ENCODE measurements around the gene ZMYM4. TPM values are rescaled to one million over a fixed set of nuclear protein-coding genes. Genes with fewer than 3 reads are reported as not detected.
"Not testable (repeated sequence)": the region's sequence is repeated elsewhere in the genome, so short reads cannot be mapped to it uniquely, and the experiment has no call there.

Gene ZMYM4
- total and polyA plus RNA-seq, 4 donors: 43.6 to 67.3 (median 56.1) TPM

GRCh38 chr1:35316264-35316663, 47.8 kb downstream of the ZMYM4 start:
- Histone ChIP-seq H3K4me3 (ENCODE audit: low read depth, low read length) (no peak overlapping the region), H3K9me3 (ENCODE audit: control insufficient read depth, insufficient read depth, low read length) (no peaks in the 10 kb centered on the region), H3K36me3 (ENCODE audit: control insufficient read depth, insufficient read depth, low read length) (peaks cover 4% of the 10 kb centered on the region), H3K27ac (ENCODE audit: low read depth, low read length) (no peak overlapping the region), H3K4me1 (ENCODE audit: control insufficient read depth, insufficient read depth, low read length) (no peaks in the 10 kb centered on the region), H3K27me3 (ENCODE audit: control insufficient read depth, insufficient read depth, low read length) (no peaks in the 10 kb centered on the region)
- DNase-seq (ENCODE audit: low read depth in 4 of 6, low spot score in 6 of 6): no peak
- WGBS (ENCODE audit: insufficient coverage): no CpG with 5 or more reads among the region's 1 CpG

GRCh38 chr1:35319988-35320713, 51.6 kb downstream of the ZMYM4 start:
- Histone ChIP-seq H3K4me1 (ENCODE audit: control insufficient read depth, insufficient read depth, low read length) (no peaks in the 10 kb centered on the region), H3K36me3 (ENCODE audit: control insufficient read depth, insufficient read depth, low read length) (no peaks in the 10 kb centered on the region), H3K27ac (ENCODE audit: low read depth, low read length) (no peak overlapping the region), H3K4me3 (ENCODE audit: low read depth, low read length) (no peak overlapping the region), H3K27me3 (ENCODE audit: control insufficient read depth, insufficient read depth, low read length) (no peaks in the 10 kb centered on the region), H3K9me3 (ENCODE audit: control insufficient read depth, insufficient read depth, low read length) (no peaks in the 10 kb centered on the region)
- WGBS (ENCODE audit: insufficient coverage): 63% methylated on average over 2 of the region's 4 CpGs
- DNase-seq (ENCODE audit: low read depth in 4 of 6, low spot score in 6 of 6): peak in 2 of 6 donors; percentile 11 to 13

- no peaks in the 10 kb centered on the region for H3K36me3 ChIP-seq (ENCODE audit: control insufficient read depth, insufficient read depth, low read length)
- no peaks in the 10 kb centered on the region for H3K27me3 ChIP-seq (ENCODE audit: control insufficient read depth, insufficient read depth, low read length)
- H3K4me1 ChIP-seq (ENCODE audit: control insufficient read depth, insufficient read depth, low read length): no peaks in the 10 kb centered on the region
- H3K27ac ChIP-seq (ENCODE audit: low read depth, low read length): no peak overlapping the region
- H3K4me3 ChIP-seq (ENCODE audit: low read depth, low read length): no peak overlapping the region
- H3K9me3 ChIP-seq (ENCODE audit: control insufficient read depth, insufficient read depth, low read length): no peaks in the 10 kb centered on the region
- no peak for DNase-seq (ENCODE audit: low read depth in 4 of 6, low spot score in 6 of 6)
- 86% methylated on average over 2 of the region's 3 CpGs for WGBS (ENCODE audit: insufficient coverage)
Observed at GRCh38 chr1:35320937-35321336, 52.4 kb downstream of the ZMYM4 start.

GRCh38 chr1:35324486-35324885, 56.0 kb downstream of the ZMYM4 start:
- no peak for DNase-seq (ENCODE audit: low read depth in 4 of 6, low spot score in 6 of 6)
- H3K4me1 ChIP-seq (ENCODE audit: control insufficient read depth, insufficient read depth, low read length): no peaks in the 10 kb centered on the region
- WGBS (ENCODE audit: insufficient coverage): 40% methylated on average over 1 of the region's 1 CpG
- no peaks in the 10 kb centered on the region for H3K9me3 ChIP-seq (ENCODE audit: control insufficient read depth, insufficient read depth, low read length)
- no peak overlapping the region for H3K4me3 ChIP-seq (ENCODE audit: low read depth, low read length)
- H3K27me3 ChIP-seq (ENCODE audit: control insufficient read depth, insufficient read depth, low read length): no peaks in the 10 kb centered on the region
- peaks cover 2% of the 10 kb centered on the region for H3K36me3 ChIP-seq (ENCODE audit: control insufficient read depth, insufficient read depth, low read length)
- H3K27ac ChIP-seq (ENCODE audit: low read depth, low read length): no peak overlapping the region

- Histone ChIP-seq H3K9me3 (ENCODE audit: control insufficient read depth, insufficient read depth, low read length) (no peaks in the 10 kb centered on the region), H3K27me3 (ENCODE audit: control insufficient read depth, insufficient read depth, low read length) (no peaks in the 10 kb centered on the region), H3K4me1 (ENCODE audit: control insufficient read depth, insufficient read depth, low read length) (no peaks in the 10 kb centered on the region), H3K36me3 (ENCODE audit: control insufficient read depth, insufficient read depth, low read length) (peaks cover 2% of the 10 kb centered on the region), H3K27ac (ENCODE audit: low read depth, low read length) (no peak overlapping the region), H3K4me3 (ENCODE audit: low read depth, low read length) (no peak overlapping the region)
- DNase-seq (ENCODE audit: low read depth in 4 of 6, low spot score in 6 of 6): no peak
- 100% methylated on average over 1 of the region's 3 CpGs for WGBS (ENCODE audit: insufficient coverage)
Observed at GRCh38 chr1:35326246-35326866, 57.8 kb downstream of the ZMYM4 start.

- not testable (repeated sequence) for H3K9me3 ChIP-seq (ENCODE audit: control insufficient read depth, insufficient read depth, low read length); H3K4me3 ChIP-seq (ENCODE audit: low read depth, low read length); H3K27me3 ChIP-seq (ENCODE audit: control insufficient read depth, insufficient read depth, low read length); H3K27ac ChIP-seq (ENCODE audit: low read depth, low read length); H3K36me3 ChIP-seq (ENCODE audit: control insufficient read depth, insufficient read depth, low read length); H3K4me1 ChIP-seq (ENCODE audit: control insufficient read depth, insufficient read depth, low read length); DNase-seq (ENCODE audit: low read depth in 4 of 6, low spot score in 6 of 6)
- no CpG with 5 or more reads among the region's 2 CpGs for WGBS (ENCODE audit: insufficient coverage)
Observed at GRCh38 chr1:35331618-35332017, 63.1 kb downstream of the ZMYM4 start.

GRCh38 chr1:35334485-35334884, 66.0 kb downstream of the ZMYM4 start:
- no CpG with 5 or more reads among the region's 1 CpG for WGBS (ENCODE audit: insufficient coverage)
- Histone ChIP-seq H3K27ac (ENCODE audit: low read depth, low read length) (no peak overlapping the region), H3K9me3 (ENCODE audit: control insufficient read depth, insufficient read depth, low read length) (no peaks in the 10 kb centered on the region), H3K4me3 (ENCODE audit: low read depth, low read length) (no peak overlapping the region), H3K4me1 (ENCODE audit: control insufficient read depth, insufficient read depth, low read length) (no peaks in the 10 kb centered on the region), H3K27me3 (ENCODE audit: control insufficient read depth, insufficient read depth, low read length) (no peaks in the 10 kb centered on the region), H3K36me3 (ENCODE audit: control insufficient read depth, insufficient read depth, low read length) (peaks cover 4% of the 10 kb centered on the region)
- no peak for DNase-seq (ENCODE audit: low read depth in 4 of 6, low spot score in 6 of 6)

GRCh38 chr1:35340519-35340918, 72.0 kb downstream of the ZMYM4 start:
- Histone ChIP-seq H3K4me3 (ENCODE audit: low read depth, low read length) (no peak overlapping the region), H3K36me3 (ENCODE audit: control insufficient read depth, insufficient read depth, low read length) (peaks cover 7% of the 10 kb centered on the region), H3K4me1 (ENCODE audit: control insufficient read depth, insufficient read depth, low read length) (no peaks in the 10 kb centered on the region), H3K9me3 (ENCODE audit: control insufficient read depth, insufficient read depth, low read length) (peaks cover 2% of the 10 kb centered on the region), H3K27me3 (ENCODE audit: control insufficient read depth, insufficient read depth, low read length) (no peaks in the 10 kb centered on the region), H3K27ac (ENCODE audit: low read depth, low read length) (no peak overlapping the region)
- DNase-seq (ENCODE audit: low read depth in 4 of 6, low spot score in 6 of 6): no peak
- 71% methylated on average over 1 of the region's 2 CpGs for WGBS (ENCODE audit: insufficient coverage)

- Histone ChIP-seq H3K27ac (ENCODE audit: low read depth, low read length) (no peak overlapping the region), H3K9me3 (ENCODE audit: control insufficient read depth, insufficient read depth, low read length) (no peaks in the 10 kb centered on the region), H3K4me3 (ENCODE audit: low read depth, low read length) (no peak overlapping the region), H3K27me3 (ENCODE audit: control insufficient read depth, insufficient read depth, low read length) (no peaks in the 10 kb centered on the region), H3K4me1 (ENCODE audit: control insufficient read depth, insufficient read depth, low read length) (no peaks in the 10 kb centered on the region), H3K36me3 (ENCODE audit: control insufficient read depth, insufficient read depth, low read length) (peaks cover 3% of the 10 kb centered on the region)
- WGBS (ENCODE audit: insufficient coverage): 93% methylated on average over 5 of the region's 13 CpGs
- no peak for DNase-seq (ENCODE audit: low read depth in 4 of 6, low spot score in 6 of 6)
Observed at GRCh38 chr1:35345439-35345981, 77.0 kb downstream of the ZMYM4 start.

- H3K4me3 ChIP-seq (ENCODE audit: low read depth, low read length): no peak overlapping the region
- peak in 1 of 6 donors; percentile 15 for DNase-seq (ENCODE audit: low read depth in 4 of 6, low spot score in 6 of 6)
- no peak overlapping the region for H3K27ac ChIP-seq (ENCODE audit: low read depth, low read length)
- no peaks in the 10 kb centered on the region for H3K36me3 ChIP-seq (ENCODE audit: control insufficient read depth, insufficient read depth, low read length)
- H3K4me1 ChIP-seq (ENCODE audit: control insufficient read depth, insufficient read depth, low read length): no peaks in the 10 kb centered on the region
- H3K27me3 ChIP-seq (ENCODE audit: control insufficient read depth, insufficient read depth, low read length): no peaks in the 10 kb centered on the region
- no peaks in the 10 kb centered on the region for H3K9me3 ChIP-seq (ENCODE audit: control insufficient read depth, insufficient read depth, low read length)
- WGBS (ENCODE audit: insufficient coverage): 76% methylated on average over 5 of the region's 6 CpGs
Observed at GRCh38 chr1:35350872-35351271, 82.4 kb downstream of the ZMYM4 start.
